HG03575 (cell line): Measurements from ENCODE around the gene TNFRSF13B.
"Not testable (repeated sequence)": the region's sequence is repeated elsewhere in the genome, so short reads cannot be mapped to it uniquely, and the experiment has no call there.

Experiments
- ATAC-seq: cut with Tn5 transposase; IDR thresholded peaks from one replicate; pipeline ENCODE4 v1.9.1; 2021; ENCODE audit not compliant: unreplicated experiment, insufficient number of reproducible peaks, low FRiP score; ENCODE audit errors: extremely low read depth

The TNFRSF13B gene

GRCh38 chr17:16922386-16923096 lies 49.4 kb downstream of the TNFRSF13B start:
- ATAC-seq = no peak

GRCh38 chr17:16921451-16921850 lies 50.5 kb downstream of the TNFRSF13B start:
- not testable (repeated sequence) for ATAC-seq

GRCh38 chr17:16920628-16921020 lies 51.3 kb downstream of the TNFRSF13B start:
- no peak for ATAC-seq

GRCh38 chr17:16919663-16920627 lies 52.0 kb downstream of the TNFRSF13B start:
- ATAC-seq = no peak

- ATAC-seq = no peak
Observed at GRCh38 chr17:16918443-16918842, 53.5 kb downstream of the TNFRSF13B start.

GRCh38 chr17:16917671-16918394 lies 54.1 kb downstream of the TNFRSF13B start:
- ATAC-seq = no peak

- no peak for ATAC-seq
Observed at GRCh38 chr17:16916557-16916920, 55.4 kb downstream of the TNFRSF13B start.

- no peak for ATAC-seq
Observed at GRCh38 chr17:16915752-16916556, 56.0 kb downstream of the TNFRSF13B start.

GRCh38 chr17:16913463-16913862 lies 58.5 kb downstream of the TNFRSF13B start:
- ATAC-seq = no peak

- no peak for ATAC-seq
Observed at GRCh38 chr17:16912021-16912962, 59.6 kb downstream of the TNFRSF13B start.

- ATAC-seq = no peak
Observed at GRCh38 chr17:16911141-16911937, 60.6 kb downstream of the TNFRSF13B start.

- ATAC-seq = no peak
Observed at GRCh38 chr17:16910341-16910740, 61.6 kb downstream of the TNFRSF13B start.

- no peak for ATAC-seq
Observed at GRCh38 chr17:16909472-16910246, 62.3 kb downstream of the TNFRSF13B start.

- no peak for ATAC-seq
Observed at GRCh38 chr17:16908273-16908672, 63.6 kb downstream of the TNFRSF13B start.

GRCh38 chr17:16906680-16907079 lies 65.2 kb downstream of the TNFRSF13B start:
- ATAC-seq = no peak

GRCh38 chr17:16905593-16906191 lies 66.2 kb downstream of the TNFRSF13B start:
- no peak for ATAC-seq
